Liver (tissue), 9 donors: Measurements from ENCODE around the gene TRDN. TPM values are rescaled to one million over a fixed set of nuclear protein-coding genes. Genes with fewer than 3 reads are reported as not detected.

Experiments
- DNase-seq: peaks from one replicate; pipeline ENCODE4 v3.0.0-alpha.2; 2017; ENCODE audit warnings: low spot score
- H3K27ac ChIP-seq, 2 donors: one replicate each; pipeline ENCODE4 v1.7.0; 2013; ENCODE audit warnings: inconsistent platforms in 2 of 2, low read length in 2 of 2, control low read depth in 1 of 2, low read depth in 1 of 2, mild to moderate bottlenecking in 1 of 2
- H3K27me3 ChIP-seq, 4 donors: one replicate each; pipeline versions ENCODE4 v1.6.1 to v1.7.0; 2013; ENCODE audit warnings: low read length in 3 of 4, inconsistent platforms in 1 of 4, mild to moderate bottlenecking in 1 of 4, moderate library complexity in 1 of 4; ENCODE audit not compliant: control insufficient read depth in 4 of 4, insufficient read depth in 4 of 4
- H3K36me3 ChIP-seq, 4 donors: one replicate each; pipeline versions ENCODE4 v1.6.1 to v1.7.0; 2013; ENCODE audit warnings: low read length in 3 of 4, mild to moderate bottlenecking in 3 of 4, low read depth in 1 of 4, moderate library complexity in 1 of 4; ENCODE audit not compliant: control insufficient read depth in 4 of 4, insufficient read depth in 3 of 4
- H3K4me1 ChIP-seq, 4 donors: one replicate each; pipeline versions ENCODE4 v1.6.1 to v1.7.0; 2013; ENCODE audit warnings: low read length in 3 of 4, mild to moderate bottlenecking in 3 of 4, moderate library complexity in 1 of 4; ENCODE audit not compliant: control insufficient read depth in 4 of 4, insufficient read depth in 4 of 4
- H3K4me3 ChIP-seq, 3 donors: one replicate each; pipeline versions ENCODE4 v1.6.1 to v1.7.0; 2013; ENCODE audit warnings: low read length in 3 of 3, control low read depth in 1 of 3, low read depth in 1 of 3, mild to moderate bottlenecking in 1 of 3
- H3K9ac ChIP-seq, 2 donors: one replicate each; pipeline ENCODE4 v1.7.0; 2013; ENCODE audit warnings: low read length in 2 of 2, mild to moderate bottlenecking in 2 of 2, moderate library complexity in 2 of 2, control low read depth in 1 of 2, low read depth in 1 of 2
- H3K9me3 ChIP-seq, 4 donors: one replicate each; pipeline versions ENCODE4 v1.6.1 to v1.7.0; 2013; ENCODE audit warnings: low read length in 3 of 4; ENCODE audit not compliant: control insufficient read depth in 4 of 4
- EGR1 ChIP-seq, 2 donors: IDR thresholded peaks; 2 replicates each; pipeline ENCODE4 v1.6.1; 2016 to 2018; ENCODE audit warnings: antibody characterized with exemption in 2 of 2, low read depth in 2 of 2
- FOXA1 ChIP-seq: IDR thresholded peaks from 2 replicates; pipeline ENCODE4 v1.6.1; 2016; ENCODE audit warnings: antibody characterized with exemption
- FOXA2 ChIP-seq: IDR thresholded peaks from 2 replicates; pipeline ENCODE4 v1.6.1; 2016; ENCODE audit warnings: antibody characterized with exemption
- HNF4A ChIP-seq, 2 donors: conservative IDR thresholded peaks; 2 replicates each; pipeline ENCODE4 v1.6.1; 2016; ENCODE audit warnings: antibody characterized with exemption in 2 of 2, mild to moderate bottlenecking in 2 of 2
- HNF4G ChIP-seq: IDR thresholded peaks from 2 replicates; pipeline ENCODE4 v1.6.1; 2016; ENCODE audit warnings: antibody characterized with exemption
- JUND ChIP-seq, 2 donors: IDR thresholded peaks; 2 replicates each; pipeline ENCODE4 v1.6.1; 2016; ENCODE audit warnings: antibody characterized with exemption in 2 of 2
- NR2F2 ChIP-seq: IDR thresholded peaks from 2 replicates; pipeline ENCODE4 v1.6.1; 2016; ENCODE audit warnings: antibody characterized with exemption
- RAD21 ChIP-seq, 2 donors: IDR thresholded peaks; 2 replicates each; pipeline ENCODE4 v1.6.1; 2016; ENCODE audit warnings: antibody characterized with exemption in 2 of 2, mild to moderate bottlenecking in 2 of 2
- RXRA ChIP-seq, 2 donors: IDR thresholded peaks; 2 replicates each; pipeline ENCODE4 v1.6.1; 2017 to 2018; ENCODE audit warnings: antibody characterized with exemption in 2 of 2, mild to moderate bottlenecking in 1 of 2
- TAF1 ChIP-seq: conservative IDR thresholded peaks from 2 replicates; pipeline ENCODE4 v1.6.1; 2016; ENCODE audit warnings: antibody characterized with exemption, mild to moderate bottlenecking
- YY1 ChIP-seq: IDR thresholded peaks from 2 replicates; pipeline ENCODE4 v1.6.1; 2016; ENCODE audit warnings: antibody characterized with exemption, mild to moderate bottlenecking
- WGBS: extraction: QIAGEN DNeasy Blood & Tissue Kit; methylation state at CpG from one replicate; pipeline ENCODE4 v1.1.7; 2013; 5-methylcytosine and 5-hydroxymethylcytosine counted together
- polyA plus RNA-seq, 2 donors: library from polyadenylated mRNA; stranded (reverse) in 1 of 2; unstranded in 1 of 2; fragments of 200-250 nt in 1 of 2; fragments of >200 nt in 1 of 2; fragmentation: Nextera tagmentation in 1 of 2; extraction: Ambion mirVana in 1 of 2; gene quantifications; one replicate each; pipeline versions ENCODE4 v1.2.1 to v1.2.3, GENCODE V29; 2013 to 2015
- total RNA-seq, 2 donors: library from RNA; depleted of rRNA; stranded (reverse); fragments of >200 nt; gene quantifications; one replicate each; pipeline ENCODE4 v1.2.3, GENCODE V29; 2014
- TF ChIP-seq, protein P1 (sequence below): IDR thresholded peaks from 2 replicates; pipeline ENCODE4 v1.6.1; 2016; ENCODE audit warnings: antibody characterized with exemption
- TF ChIP-seq, protein P2 (sequence below): fragments of 150-350 bp; IDR thresholded peaks from 2 replicates; pipeline ENCODE4 v1.5.1; 2017; ENCODE audit warnings: improper control_type of control experiment, low read depth, low read length; ENCODE audit not compliant: missing input control
- TF ChIP-seq, protein P3 (sequence below): IDR thresholded peaks from 2 replicates; pipeline ENCODE4 v1.6.1; 2016; ENCODE audit warnings: antibody characterized with exemption
- TF ChIP-seq, protein P4 (sequence below): IDR thresholded peaks from 2 replicates; pipeline ENCODE4 v1.6.1; 2016; ENCODE audit warnings: antibody characterized with exemption
- donor health status: healthy.
- donor health status: healthy.
- donor health status: healthy.
- donor health status: healthy.
- donor health status: healthy.

TRDN gene
- total and polyA plus RNA-seq, 4 donors, result 0.08 to 0.79 TPM; not detected in 2

DNA sequence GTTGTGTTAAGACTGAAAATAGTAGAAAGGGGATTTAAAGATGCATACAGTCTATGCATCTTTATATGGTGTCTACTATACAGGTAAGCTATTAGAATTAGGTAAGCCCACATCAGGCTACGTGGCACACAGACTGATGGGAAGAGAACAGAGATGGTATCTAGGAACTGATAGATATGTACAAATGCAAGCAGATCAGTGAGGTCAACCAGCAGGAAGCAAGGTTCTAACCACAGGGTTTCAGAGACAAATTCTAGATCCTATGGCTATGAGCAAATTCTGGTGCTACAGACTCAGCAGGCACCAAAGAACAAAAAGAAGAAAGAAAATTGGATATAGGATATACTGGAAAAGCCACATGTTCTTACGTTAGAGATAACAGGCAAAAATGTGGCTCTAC, 110.6 kb downstream of the TRDN start:
- no peak for DNase-seq
- H3K27ac ChIP-seq, result no peak overlapping the region
- no peaks in the 10 kb centered on the region for H3K4me1 ChIP-seq
- H3K4me3 ChIP-seq, result no peak overlapping the region
- TF ChIP-seq FOXA1, result no peak
- no peak for TF ChIP-seq HNF4A (conservative IDR thresholded peaks at IDR 0.05)
- H3K36me3 ChIP-seq, result no peaks in the 10 kb centered on the region
- no peaks in the 10 kb centered on the region for H3K9me3 ChIP-seq
- WGBS, result 67% methylated on average over 2 of the region's 2 CpGs
- no peak overlapping the region for H3K9ac ChIP-seq
- no peaks in the 10 kb centered on the region for H3K27me3 ChIP-seq

DNA sequence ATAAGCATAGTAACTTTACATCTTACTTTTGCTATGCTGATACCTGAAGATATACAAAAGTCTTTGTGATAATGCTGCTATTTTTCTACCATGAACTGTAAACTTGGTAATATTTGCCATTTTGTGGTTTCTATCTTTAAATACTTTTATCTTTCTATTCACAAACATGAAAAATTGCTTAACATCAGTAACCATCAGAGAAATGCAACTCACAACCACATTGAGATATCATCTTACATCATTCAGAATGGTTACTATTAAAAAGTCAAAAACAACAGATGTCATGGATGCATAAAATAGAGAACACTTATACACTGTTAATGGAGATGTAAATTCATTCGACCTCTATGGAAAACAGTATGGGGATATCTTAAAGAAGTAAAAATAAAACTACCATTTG, 112.0 kb downstream of the TRDN start:
- TF ChIP-seq FOXA1 (no peak), RAD21 (IDR thresholded peaks at IDR 0.05) (no peak)
- WGBS, result 46% methylated on average over 1 of the region's 1 CpG

DNA sequence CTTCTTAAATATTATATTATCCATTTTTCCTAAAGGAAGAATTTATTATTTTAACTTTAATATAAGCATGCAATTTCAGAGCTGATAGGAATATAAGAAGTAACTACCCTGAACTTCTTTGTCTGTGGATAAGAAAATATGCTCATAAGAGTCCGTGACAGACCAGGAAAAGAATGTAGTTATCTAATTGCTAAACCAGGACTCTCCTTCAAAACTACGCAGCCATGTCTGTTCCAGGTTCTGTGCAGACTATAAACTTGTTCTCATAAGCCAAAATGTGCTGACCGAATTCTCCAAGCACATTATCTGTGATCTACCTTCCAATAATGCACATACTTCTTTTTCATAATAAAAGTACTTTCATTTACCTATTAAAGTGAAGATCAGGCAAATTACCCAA, 116.5 kb downstream of the TRDN start:
- WGBS, result 62% methylated on average over 3 of the region's 3 CpGs
- no peaks in the 10 kb centered on the region for H3K9me3 ChIP-seq
- no peaks in the 10 kb centered on the region for H3K27me3 ChIP-seq
- H3K4me1 ChIP-seq, result no peaks in the 10 kb centered on the region
- H3K9ac ChIP-seq, result no peak overlapping the region
- TF ChIP-seq FOXA2 (no peak), TAF1 (no peak), HNF4G (no peak), JUND (IDR thresholded peaks at IDR 0.05) (no peak), RAD21 (IDR thresholded peaks at IDR 0.05) (no peak), YY1 (no peak)
- TF ChIP-seq, protein P1, sequence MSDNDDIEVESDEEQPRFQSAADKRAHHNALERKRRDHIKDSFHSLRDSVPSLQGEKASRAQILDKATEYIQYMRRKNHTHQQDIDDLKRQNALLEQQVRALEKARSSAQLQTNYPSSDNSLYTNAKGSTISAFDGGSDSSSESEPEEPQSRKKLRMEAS, result no peak
- TF ChIP-seq, protein P2, sequence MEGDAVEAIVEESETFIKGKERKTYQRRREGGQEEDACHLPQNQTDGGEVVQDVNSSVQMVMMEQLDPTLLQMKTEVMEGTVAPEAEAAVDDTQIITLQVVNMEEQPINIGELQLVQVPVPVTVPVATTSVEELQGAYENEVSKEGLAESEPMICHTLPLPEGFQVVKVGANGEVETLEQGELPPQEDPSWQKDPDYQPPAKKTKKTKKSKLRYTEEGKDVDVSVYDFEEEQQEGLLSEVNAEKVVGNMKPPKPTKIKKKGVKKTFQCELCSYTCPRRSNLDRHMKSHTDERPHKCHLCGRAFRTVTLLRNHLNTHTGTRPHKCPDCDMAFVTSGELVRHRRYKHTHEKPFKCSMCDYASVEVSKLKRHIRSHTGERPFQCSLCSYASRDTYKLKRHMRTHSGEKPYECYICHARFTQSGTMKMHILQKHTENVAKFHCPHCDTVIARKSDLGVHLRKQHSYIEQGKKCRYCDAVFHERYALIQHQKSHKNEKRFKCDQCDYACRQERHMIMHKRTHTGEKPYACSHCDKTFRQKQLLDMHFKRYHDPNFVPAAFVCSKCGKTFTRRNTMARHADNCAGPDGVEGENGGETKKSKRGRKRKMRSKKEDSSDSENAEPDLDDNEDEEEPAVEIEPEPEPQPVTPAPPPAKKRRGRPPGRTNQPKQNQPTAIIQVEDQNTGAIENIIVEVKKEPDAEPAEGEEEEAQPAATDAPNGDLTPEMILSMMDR, result no peak
- TF ChIP-seq, protein P3, sequence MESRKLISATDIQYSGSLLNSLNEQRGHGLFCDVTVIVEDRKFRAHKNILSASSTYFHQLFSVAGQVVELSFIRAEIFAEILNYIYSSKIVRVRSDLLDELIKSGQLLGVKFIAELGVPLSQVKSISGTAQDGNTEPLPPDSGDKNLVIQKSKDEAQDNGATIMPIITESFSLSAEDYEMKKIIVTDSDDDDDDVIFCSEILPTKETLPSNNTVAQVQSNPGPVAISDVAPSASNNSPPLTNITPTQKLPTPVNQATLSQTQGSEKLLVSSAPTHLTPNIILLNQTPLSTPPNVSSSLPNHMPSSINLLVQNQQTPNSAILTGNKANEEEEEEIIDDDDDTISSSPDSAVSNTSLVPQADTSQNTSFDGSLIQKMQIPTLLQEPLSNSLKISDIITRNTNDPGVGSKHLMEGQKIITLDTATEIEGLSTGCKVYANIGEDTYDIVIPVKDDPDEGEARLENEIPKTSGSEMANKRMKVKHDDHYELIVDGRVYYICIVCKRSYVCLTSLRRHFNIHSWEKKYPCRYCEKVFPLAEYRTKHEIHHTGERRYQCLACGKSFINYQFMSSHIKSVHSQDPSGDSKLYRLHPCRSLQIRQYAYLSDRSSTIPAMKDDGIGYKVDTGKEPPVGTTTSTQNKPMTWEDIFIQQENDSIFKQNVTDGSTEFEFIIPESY, result no peak
- no peak for DNase-seq
- H3K36me3 ChIP-seq, result no peaks in the 10 kb centered on the region
- H3K27ac ChIP-seq, result no peak overlapping the region
- no peak overlapping the region for H3K4me3 ChIP-seq

More for the DNA sequence above, 112.0 kb downstream of the TRDN start:
- Histone ChIP-seq H3K4me3 (no peak overlapping the region), H3K9me3 (no peaks in the 10 kb centered on the region), H3K9ac (no peak overlapping the region), H3K27me3 (no peaks in the 10 kb centered on the region), H3K27ac (no peak overlapping the region), H3K36me3 (no peaks in the 10 kb centered on the region), H3K4me1 (no peaks in the 10 kb centered on the region)
- DNase-seq, result no peak

DNA sequence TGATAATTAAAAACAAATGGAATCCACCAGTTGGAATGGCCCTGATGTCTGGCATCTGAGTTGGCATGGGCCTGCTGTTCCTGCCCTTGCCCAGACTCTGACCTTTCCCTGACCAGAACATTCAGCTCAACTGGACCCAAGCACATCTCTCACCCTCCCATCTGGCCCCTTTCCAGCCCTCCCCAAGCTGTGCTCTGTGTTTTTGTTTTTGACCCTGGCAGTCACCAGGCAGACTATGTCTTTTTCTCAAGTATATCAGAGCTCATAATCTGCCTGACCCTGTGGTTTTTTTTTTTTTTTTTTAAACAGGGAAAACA, 117.6 kb downstream of the TRDN start:
- DNase-seq, result no peak
- Histone ChIP-seq H3K9me3 (no peaks in the 10 kb centered on the region), H3K9ac (no peak overlapping the region), H3K36me3 (no peaks in the 10 kb centered on the region), H3K4me1 (no peaks in the 10 kb centered on the region), H3K4me3 (no peak overlapping the region), H3K27me3 (no peaks in the 10 kb centered on the region), H3K27ac (no peak overlapping the region)
- no peak for TF ChIP-seq TAF1
- TF ChIP-seq, protein P2, result no peak
- TF ChIP-seq, protein P4, sequence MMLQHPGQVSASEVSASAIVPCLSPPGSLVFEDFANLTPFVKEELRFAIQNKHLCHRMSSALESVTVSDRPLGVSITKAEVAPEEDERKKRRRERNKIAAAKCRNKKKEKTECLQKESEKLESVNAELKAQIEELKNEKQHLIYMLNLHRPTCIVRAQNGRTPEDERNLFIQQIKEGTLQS, result no peak
- no peak for TF ChIP-seq RXRA (IDR thresholded peaks at IDR 0.05)
- no peak for TF ChIP-seq FOXA1
- TF ChIP-seq HNF4G, result no peak
- TF ChIP-seq NR2F2, result no peak
- TF ChIP-seq YY1, result no peak
- no peak for TF ChIP-seq EGR1 (IDR thresholded peaks at IDR 0.05; ENCODE audit: low read depth in 2 of 2)
- TF ChIP-seq JUND (IDR thresholded peaks at IDR 0.05), result no peak
